ENCODE data around the gene INTS6L. TPM values are rescaled to one million over a fixed set of nuclear protein-coding genes. Genes with fewer than 3 reads are reported as not detected.

Gene INTS6L
- total and polyA plus RNA-seq, 2 of the 8 experiments (the other 6 are each of a cell fraction or from before 2014, with no cell fraction given): 4.1 to 5.2 TPM

GRCh38 chrX:135494453-135494852, 26.0 kb upstream of the INTS6L start (continued):
- TF ChIP-seq, protein P1, sequence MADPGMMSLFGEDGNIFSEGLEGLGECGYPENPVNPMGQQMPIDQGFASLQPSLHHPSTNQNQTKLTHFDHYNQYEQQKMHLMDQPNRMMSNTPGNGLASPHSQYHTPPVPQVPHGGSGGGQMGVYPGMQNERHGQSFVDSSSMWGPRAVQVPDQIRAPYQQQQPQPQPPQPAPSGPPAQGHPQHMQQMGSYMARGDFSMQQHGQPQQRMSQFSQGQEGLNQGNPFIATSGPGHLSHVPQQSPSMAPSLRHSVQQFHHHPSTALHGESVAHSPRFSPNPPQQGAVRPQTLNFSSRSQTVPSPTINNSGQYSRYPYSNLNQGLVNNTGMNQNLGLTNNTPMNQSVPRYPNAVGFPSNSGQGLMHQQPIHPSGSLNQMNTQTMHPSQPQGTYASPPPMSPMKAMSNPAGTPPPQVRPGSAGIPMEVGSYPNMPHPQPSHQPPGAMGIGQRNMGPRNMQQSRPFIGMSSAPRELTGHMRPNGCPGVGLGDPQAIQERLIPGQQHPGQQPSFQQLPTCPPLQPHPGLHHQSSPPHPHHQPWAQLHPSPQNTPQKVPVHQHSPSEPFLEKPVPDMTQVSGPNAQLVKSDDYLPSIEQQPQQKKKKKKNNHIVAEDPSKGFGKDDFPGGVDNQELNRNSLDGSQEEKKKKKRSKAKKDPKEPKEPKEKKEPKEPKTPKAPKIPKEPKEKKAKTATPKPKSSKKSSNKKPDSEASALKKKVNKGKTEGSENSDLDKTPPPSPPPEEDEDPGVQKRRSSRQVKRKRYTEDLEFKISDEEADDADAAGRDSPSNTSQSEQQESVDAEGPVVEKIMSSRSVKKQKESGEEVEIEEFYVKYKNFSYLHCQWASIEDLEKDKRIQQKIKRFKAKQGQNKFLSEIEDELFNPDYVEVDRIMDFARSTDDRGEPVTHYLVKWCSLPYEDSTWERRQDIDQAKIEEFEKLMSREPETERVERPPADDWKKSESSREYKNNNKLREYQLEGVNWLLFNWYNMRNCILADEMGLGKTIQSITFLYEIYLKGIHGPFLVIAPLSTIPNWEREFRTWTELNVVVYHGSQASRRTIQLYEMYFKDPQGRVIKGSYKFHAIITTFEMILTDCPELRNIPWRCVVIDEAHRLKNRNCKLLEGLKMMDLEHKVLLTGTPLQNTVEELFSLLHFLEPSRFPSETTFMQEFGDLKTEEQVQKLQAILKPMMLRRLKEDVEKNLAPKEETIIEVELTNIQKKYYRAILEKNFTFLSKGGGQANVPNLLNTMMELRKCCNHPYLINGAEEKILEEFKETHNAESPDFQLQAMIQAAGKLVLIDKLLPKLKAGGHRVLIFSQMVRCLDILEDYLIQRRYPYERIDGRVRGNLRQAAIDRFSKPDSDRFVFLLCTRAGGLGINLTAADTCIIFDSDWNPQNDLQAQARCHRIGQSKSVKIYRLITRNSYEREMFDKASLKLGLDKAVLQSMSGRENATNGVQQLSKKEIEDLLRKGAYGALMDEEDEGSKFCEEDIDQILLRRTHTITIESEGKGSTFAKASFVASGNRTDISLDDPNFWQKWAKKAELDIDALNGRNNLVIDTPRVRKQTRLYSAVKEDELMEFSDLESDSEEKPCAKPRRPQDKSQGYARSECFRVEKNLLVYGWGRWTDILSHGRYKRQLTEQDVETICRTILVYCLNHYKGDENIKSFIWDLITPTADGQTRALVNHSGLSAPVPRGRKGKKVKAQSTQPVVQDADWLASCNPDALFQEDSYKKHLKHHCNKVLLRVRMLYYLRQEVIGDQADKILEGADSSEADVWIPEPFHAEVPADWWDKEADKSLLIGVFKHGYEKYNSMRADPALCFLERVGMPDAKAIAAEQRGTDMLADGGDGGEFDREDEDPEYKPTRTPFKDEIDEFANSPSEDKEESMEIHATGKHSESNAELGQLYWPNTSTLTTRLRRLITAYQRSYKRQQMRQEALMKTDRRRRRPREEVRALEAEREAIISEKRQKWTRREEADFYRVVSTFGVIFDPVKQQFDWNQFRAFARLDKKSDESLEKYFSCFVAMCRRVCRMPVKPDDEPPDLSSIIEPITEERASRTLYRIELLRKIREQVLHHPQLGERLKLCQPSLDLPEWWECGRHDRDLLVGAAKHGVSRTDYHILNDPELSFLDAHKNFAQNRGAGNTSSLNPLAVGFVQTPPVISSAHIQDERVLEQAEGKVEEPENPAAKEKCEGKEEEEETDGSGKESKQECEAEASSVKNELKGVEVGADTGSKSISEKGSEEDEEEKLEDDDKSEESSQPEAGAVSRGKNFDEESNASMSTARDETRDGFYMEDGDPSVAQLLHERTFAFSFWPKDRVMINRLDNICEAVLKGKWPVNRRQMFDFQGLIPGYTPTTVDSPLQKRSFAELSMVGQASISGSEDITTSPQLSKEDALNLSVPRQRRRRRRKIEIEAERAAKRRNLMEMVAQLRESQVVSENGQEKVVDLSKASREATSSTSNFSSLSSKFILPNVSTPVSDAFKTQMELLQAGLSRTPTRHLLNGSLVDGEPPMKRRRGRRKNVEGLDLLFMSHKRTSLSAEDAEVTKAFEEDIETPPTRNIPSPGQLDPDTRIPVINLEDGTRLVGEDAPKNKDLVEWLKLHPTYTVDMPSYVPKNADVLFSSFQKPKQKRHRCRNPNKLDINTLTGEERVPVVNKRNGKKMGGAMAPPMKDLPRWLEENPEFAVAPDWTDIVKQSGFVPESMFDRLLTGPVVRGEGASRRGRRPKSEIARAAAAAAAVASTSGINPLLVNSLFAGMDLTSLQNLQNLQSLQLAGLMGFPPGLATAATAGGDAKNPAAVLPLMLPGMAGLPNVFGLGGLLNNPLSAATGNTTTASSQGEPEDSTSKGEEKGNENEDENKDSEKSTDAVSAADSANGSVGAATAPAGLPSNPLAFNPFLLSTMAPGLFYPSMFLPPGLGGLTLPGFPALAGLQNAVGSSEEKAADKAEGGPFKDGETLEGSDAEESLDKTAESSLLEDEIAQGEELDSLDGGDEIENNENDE (IDR thresholded peaks at IDR 0.05; ENCODE audit: insufficient replicate concordance, low read length): no peak
- TF ChIP-seq NANOG (IDR thresholded peaks at IDR 0.05; ENCODE audit: insufficient read depth, low read depth, low read length, poor library complexity, severe bottlenecking): no peak
- no peak for TF ChIP-seq TAF1 (IDR thresholded peaks at IDR 0.05; ENCODE audit: low read depth, low read length)
- no peak for TF ChIP-seq SP4 (IDR thresholded peaks at IDR 0.05; ENCODE audit: low read length)
- no peak for TF ChIP-seq POLR2A (IDR thresholded peaks at IDR 0.05; ENCODE audit: control extremely low read depth in 1 of 2, low read depth in 2 of 2, low read length in 2 of 2)
- TF ChIP-seq SIRT6 (IDR thresholded peaks at IDR 0.05; ENCODE audit: low read length): no peak
- TF ChIP-seq CBX5 (IDR thresholded peaks at IDR 0.05; ENCODE audit: low read depth, low read length): no peak
- TF ChIP-seq YY1 (IDR thresholded peaks at IDR 0.05; ENCODE audit: low read depth, low read length): no peak
- no peak for TF ChIP-seq GTF2F1 (IDR thresholded peaks at IDR 0.05; ENCODE audit: borderline replicate concordance, low read depth, low read length)
- no peak for TF ChIP-seq CBX8 (IDR thresholded peaks at IDR 0.05; ENCODE audit: borderline replicate concordance, low read depth, low read length)
- TF ChIP-seq CHD2 (IDR thresholded peaks at IDR 0.05; ENCODE audit: low read length): no peak
